ENCODE measurements around the gene REEP1.

DNA sequence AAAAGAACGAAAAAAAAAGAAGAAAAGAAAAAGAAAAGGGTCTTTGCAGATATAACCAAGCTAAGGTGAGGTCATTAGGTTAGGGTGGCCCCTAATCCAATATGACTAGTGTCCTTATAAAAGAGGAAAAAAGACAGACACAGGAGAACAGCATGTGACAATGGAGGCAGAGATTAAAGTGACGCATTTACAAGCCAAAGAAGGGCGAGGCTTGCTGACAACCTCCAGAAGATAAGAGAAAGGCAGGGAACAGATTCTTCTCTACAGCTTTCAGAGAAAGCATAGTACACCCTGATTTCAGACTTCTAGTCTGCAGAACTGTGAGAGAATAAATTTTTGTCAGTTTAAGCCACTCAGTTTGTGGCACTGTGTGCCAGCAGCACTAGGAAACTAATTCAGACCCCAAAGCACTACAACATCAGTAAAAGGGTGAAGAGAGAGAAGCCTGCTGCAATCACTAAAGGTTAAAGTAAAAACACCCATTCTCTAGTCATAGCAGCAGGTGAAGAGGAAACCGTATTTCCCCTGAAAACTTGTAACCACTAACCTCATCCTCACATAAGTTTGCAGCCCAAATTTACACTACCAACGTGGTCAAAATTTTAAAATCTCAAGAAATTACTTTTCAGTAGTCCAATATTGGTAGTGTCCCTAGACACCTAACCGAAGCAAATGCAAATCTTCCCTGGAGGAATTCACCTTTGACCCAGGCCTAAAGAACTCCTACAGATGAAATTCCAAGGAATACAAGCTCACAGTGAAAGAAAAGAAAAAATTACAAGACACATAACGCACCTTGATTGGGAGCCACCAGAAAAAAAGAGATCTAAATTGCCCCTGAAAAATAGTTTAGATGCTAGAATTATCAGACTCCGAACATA, 17.5 kb downstream of the REEP1 start:
- TF ChIP-seq, protein P1, sequence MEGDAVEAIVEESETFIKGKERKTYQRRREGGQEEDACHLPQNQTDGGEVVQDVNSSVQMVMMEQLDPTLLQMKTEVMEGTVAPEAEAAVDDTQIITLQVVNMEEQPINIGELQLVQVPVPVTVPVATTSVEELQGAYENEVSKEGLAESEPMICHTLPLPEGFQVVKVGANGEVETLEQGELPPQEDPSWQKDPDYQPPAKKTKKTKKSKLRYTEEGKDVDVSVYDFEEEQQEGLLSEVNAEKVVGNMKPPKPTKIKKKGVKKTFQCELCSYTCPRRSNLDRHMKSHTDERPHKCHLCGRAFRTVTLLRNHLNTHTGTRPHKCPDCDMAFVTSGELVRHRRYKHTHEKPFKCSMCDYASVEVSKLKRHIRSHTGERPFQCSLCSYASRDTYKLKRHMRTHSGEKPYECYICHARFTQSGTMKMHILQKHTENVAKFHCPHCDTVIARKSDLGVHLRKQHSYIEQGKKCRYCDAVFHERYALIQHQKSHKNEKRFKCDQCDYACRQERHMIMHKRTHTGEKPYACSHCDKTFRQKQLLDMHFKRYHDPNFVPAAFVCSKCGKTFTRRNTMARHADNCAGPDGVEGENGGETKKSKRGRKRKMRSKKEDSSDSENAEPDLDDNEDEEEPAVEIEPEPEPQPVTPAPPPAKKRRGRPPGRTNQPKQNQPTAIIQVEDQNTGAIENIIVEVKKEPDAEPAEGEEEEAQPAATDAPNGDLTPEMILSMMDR (IDR thresholded peaks at IDR 0.05) = no peak
- no peak for TF ChIP-seq POLR2AphosphoS5 (IDR thresholded peaks at IDR 0.05)
